Nephron progenitor cell (in vitro differentiated cells): Measurements from ENCODE around the gene KRT82.

Experiments used
- DNase-seq: peaks from one replicate; pipeline ENCODE4 v3.0.0; 2021
- H3K27ac Mint-ChIP-seq: 2 replicates; pipeline ENCODE4 v1.8.0; 2021; ENCODE audit warnings: mild to moderate bottlenecking, moderate library complexity, mixed read lengths
- H3K27me3 Mint-ChIP-seq: 2 replicates; pipeline ENCODE4 v1.8.0; 2021; ENCODE audit warnings: mild to moderate bottlenecking, low read depth, mixed read lengths; ENCODE audit not compliant: poor library complexity
- H3K36me3 Mint-ChIP-seq: 2 replicates; pipeline ENCODE4 v1.8.0; 2021; ENCODE audit warnings: low read depth, mixed read lengths
- H3K4me1 Mint-ChIP-seq: 2 replicates; pipeline ENCODE4 v1.8.0; 2021; ENCODE audit warnings: mixed read lengths
- H3K4me3 Mint-ChIP-seq: 2 replicates; pipeline ENCODE4 v1.8.0; 2021; ENCODE audit warnings: mild to moderate bottlenecking, moderate library complexity, mixed read lengths
- H3K9me3 Mint-ChIP-seq: 2 replicates; pipeline ENCODE4 v1.8.0; 2021; ENCODE audit warnings: mild to moderate bottlenecking, moderate library complexity, mixed read lengths
- TF ChIP-seq, protein P1 (sequence below): fragments of 200-600 bp; sonication (generic); IDR thresholded peaks from 2 replicates; pipeline ENCODE4 v1.5.0; 2021; ENCODE audit warnings: antibody characterized with exemption

The KRT82 gene

DNA sequence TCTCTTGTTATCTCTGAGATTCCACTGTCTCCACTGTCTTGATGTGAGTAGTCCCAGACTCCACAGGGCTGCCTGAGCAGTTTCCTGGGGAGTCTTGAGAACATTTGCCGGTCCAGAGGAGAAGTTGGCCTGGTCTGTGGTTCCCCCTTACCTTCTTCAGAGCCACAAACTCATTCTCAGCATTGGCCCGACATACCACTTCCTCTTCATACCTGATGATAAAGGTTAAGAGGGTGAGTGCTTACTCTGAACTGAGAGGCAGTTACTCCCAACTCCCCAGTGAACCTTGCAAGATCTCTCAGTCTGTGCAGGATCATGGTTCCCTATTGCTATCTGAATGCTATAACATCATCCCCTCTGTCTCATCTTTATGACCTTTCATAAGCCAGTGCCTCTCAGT, 23.3 kb downstream of the KRT82 start:
- Mint-ChIP-seq H3K4me3 (no peak overlapping the region), H3K27me3 (no peaks in the 10 kb centered on the region), H3K9me3 (no peaks in the 10 kb centered on the region), H3K4me1 (no peaks in the 10 kb centered on the region), H3K36me3 (no peaks in the 10 kb centered on the region), H3K27ac (no peak overlapping the region)
- TF ChIP-seq, protein P1, sequence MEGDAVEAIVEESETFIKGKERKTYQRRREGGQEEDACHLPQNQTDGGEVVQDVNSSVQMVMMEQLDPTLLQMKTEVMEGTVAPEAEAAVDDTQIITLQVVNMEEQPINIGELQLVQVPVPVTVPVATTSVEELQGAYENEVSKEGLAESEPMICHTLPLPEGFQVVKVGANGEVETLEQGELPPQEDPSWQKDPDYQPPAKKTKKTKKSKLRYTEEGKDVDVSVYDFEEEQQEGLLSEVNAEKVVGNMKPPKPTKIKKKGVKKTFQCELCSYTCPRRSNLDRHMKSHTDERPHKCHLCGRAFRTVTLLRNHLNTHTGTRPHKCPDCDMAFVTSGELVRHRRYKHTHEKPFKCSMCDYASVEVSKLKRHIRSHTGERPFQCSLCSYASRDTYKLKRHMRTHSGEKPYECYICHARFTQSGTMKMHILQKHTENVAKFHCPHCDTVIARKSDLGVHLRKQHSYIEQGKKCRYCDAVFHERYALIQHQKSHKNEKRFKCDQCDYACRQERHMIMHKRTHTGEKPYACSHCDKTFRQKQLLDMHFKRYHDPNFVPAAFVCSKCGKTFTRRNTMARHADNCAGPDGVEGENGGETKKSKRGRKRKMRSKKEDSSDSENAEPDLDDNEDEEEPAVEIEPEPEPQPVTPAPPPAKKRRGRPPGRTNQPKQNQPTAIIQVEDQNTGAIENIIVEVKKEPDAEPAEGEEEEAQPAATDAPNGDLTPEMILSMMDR: no peak
- DNase-seq: no peak

DNA sequence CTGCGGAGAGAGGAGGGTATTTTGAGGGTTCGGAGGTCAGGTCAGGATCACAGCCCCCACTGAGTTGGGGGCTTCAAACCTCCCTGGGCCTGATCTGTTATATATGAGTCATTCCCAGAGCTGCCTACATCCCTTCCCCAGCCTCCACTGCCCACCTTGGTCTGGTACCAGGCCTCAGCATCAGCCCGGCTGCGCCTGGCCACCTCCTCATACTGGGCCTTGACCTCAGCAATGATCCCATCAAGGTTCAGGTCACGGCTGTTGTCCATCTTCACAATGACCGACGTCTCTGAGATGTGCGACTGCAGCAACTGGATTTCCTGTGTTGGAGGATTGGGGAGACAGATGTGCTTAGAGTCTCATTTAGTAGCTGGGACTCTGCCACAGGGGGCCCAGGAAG, 24.9 kb downstream of the KRT82 start:
- no peaks in the 10 kb centered on the region for H3K9me3 Mint-ChIP-seq
- DNase-seq: no peak
- H3K4me3 Mint-ChIP-seq: no peak overlapping the region
- H3K36me3 Mint-ChIP-seq: no peaks in the 10 kb centered on the region
- no peaks in the 10 kb centered on the region for H3K4me1 Mint-ChIP-seq
- TF ChIP-seq, protein P1: no peak
- H3K27ac Mint-ChIP-seq: no peak overlapping the region
- no peaks in the 10 kb centered on the region for H3K27me3 Mint-ChIP-seq

DNA sequence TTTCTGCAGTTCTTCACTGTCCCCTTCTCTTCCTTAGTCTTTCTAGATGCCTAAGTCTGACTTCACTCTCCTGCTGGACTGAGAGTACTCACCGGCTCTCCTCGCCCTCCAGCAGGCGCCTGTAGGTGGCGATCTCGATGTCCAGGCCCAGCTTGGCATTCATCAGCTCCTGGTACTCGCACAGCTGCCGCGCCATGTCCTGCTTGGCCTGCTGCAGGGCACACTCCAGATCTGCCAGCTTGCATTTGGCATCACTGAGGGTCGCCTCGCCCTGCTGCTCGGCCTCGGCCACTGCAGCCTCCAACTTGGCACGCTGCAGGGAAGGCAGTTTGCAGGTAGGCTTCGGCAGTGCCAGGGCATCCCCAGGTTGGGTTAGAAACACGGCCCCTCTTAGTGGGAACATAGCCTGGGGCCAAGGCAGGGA, 25.9 kb downstream of the KRT82 start:
- Mint-ChIP-seq H3K4me1 (no peaks in the 10 kb centered on the region), H3K27ac (no peak overlapping the region), H3K36me3 (no peaks in the 10 kb centered on the region), H3K9me3 (no peaks in the 10 kb centered on the region), H3K4me3 (no peak overlapping the region), H3K27me3 (no peaks in the 10 kb centered on the region)
- DNase-seq: peak; percentile 58
- TF ChIP-seq, protein P1: peak; percentile 56

DNA sequence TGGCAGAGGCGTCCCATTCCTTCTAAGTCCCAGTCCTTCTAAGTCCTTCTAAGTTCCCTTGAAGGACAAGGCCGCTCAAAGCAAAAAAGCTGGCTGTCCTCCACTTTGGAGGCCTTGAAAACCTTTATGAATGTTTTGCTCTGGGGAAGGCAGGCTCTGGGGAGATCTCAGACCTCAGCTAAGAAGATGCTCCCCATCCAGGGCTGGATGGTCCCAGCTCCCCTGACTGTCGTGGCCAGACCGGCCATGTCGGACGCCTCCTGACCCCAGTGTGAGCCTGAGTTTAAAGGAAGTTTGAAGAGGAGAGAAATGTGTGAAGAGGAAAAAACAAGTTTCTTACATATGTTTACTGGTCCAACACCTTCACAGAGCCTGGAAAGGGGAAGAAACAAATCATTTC, 26.6 kb downstream of the KRT82 start:
- H3K27ac Mint-ChIP-seq: no peak overlapping the region
- no peak for DNase-seq
- no peak overlapping the region for H3K4me3 Mint-ChIP-seq
- TF ChIP-seq, protein P1: no peak
- H3K27me3 Mint-ChIP-seq: no peaks in the 10 kb centered on the region
- H3K4me1 Mint-ChIP-seq: no peaks in the 10 kb centered on the region
- no peaks in the 10 kb centered on the region for H3K36me3 Mint-ChIP-seq
- H3K9me3 Mint-ChIP-seq: no peaks in the 10 kb centered on the region

DNA sequence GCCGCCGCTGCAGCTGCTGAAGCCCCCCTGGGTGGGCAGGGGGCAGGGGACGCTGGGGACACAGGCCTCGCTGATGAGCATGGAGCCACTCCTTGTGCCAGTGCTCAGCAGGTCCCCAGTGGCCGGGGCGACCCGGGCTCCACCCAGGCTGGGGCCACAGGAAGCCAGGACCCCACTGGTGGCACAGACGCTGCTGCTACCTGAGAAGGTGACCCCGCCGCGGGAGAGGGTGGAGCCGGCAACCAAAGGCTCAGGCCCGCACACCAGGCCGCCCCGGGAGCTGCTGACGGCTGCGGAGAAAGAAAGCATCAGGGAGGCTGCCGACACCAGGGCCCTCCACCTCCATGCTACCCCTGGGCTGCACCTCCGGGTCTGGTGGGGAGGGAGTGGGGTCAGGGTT, 28.0 kb downstream of the KRT82 start:
- Mint-ChIP-seq H3K27me3 (no peaks in the 10 kb centered on the region), H3K4me3 (no peak overlapping the region), H3K36me3 (no peaks in the 10 kb centered on the region)

DNA sequence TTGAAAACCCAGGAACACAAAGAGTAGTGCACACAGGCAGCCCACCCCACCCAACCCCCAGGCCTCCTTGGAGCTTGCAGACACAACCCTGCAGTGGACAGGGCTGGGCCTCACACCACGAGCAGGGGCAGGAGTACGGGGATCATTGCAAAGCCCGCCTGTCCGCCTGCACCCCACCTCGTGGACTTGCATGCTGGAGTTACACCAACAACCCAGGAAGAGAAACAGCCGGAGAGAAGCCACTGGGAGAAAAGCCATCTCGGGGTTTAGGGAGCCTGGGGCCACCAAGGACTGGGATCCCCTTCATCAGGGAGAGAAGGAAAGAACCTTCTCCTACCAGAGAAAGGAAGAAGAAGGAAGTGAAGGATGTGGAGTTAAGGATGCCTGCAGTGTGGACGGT, 28.9 kb downstream of the KRT82 start:
- TF ChIP-seq, protein P1: no peak
- no peaks in the 10 kb centered on the region for H3K36me3 Mint-ChIP-seq
- no peaks in the 10 kb centered on the region for H3K27me3 Mint-ChIP-seq

More for the DNA sequence above, 28.0 kb downstream of the KRT82 start:
- no peak for DNase-seq
- no peak overlapping the region for H3K27ac Mint-ChIP-seq
- H3K4me1 Mint-ChIP-seq: no peaks in the 10 kb centered on the region
- no peaks in the 10 kb centered on the region for H3K9me3 Mint-ChIP-seq
- TF ChIP-seq, protein P1: no peak

More for the DNA sequence above, 28.9 kb downstream of the KRT82 start:
- H3K9me3 Mint-ChIP-seq: no peaks in the 10 kb centered on the region
- H3K4me3 Mint-ChIP-seq: no peak overlapping the region
- no peak for DNase-seq
- H3K4me1 Mint-ChIP-seq: no peaks in the 10 kb centered on the region
- no peak overlapping the region for H3K27ac Mint-ChIP-seq
